ENCODE data around the gene PLCD1.

PLCD1 gene

GRCh38 chr3:37992271-37993066, 37.0 kb downstream of the PLCD1 start:
- peaks cover 21% of the 10 kb centered on the region for H3K4me1 ChIP-seq (ENCODE audit: insufficient read depth, low read length, poor library complexity, severe bottlenecking)
- H3F3A ChIP-seq (ENCODE audit: low read depth): no peaks in the 10 kb centered on the region
- H2AFZ ChIP-seq (ENCODE audit: low read length): no peak overlapping the region
- H4K20me1 ChIP-seq (ENCODE audit: insufficient read depth, low read length, poor library complexity, severe bottlenecking): no peaks in the 10 kb centered on the region
- no peaks in the 10 kb centered on the region for H3K9me2 ChIP-seq (replicated peaks; ENCODE audit: low read depth, low read length)
- no peaks in the 10 kb centered on the region for H3K9me3 ChIP-seq (ENCODE audit: insufficient read depth, low read depth, low read length)
- H3K79me2 ChIP-seq (ENCODE audit: insufficient read depth, low read length): peaks cover 17% of the 10 kb centered on the region
- H3K9ac ChIP-seq (ENCODE audit: low read depth, low read length, poor library complexity, severe bottlenecking): no peak overlapping the region
- TF ChIP-seq EZH2phosphoT487 (IDR thresholded peaks at IDR 0.05; ENCODE audit: borderline replicate concordance): no peak
- TF ChIP-seq CTCF (conservative IDR thresholded peaks at IDR 0.05; ENCODE audit: low read length): no peak
- H3K27me3 ChIP-seq (ENCODE audit: insufficient read depth, low read length, poor library complexity, severe bottlenecking): no peaks in the 10 kb centered on the region
- no peak overlapping the region for H3K4me3 ChIP-seq (ENCODE audit: low read length, poor library complexity, severe bottlenecking)
- no peaks in the 10 kb centered on the region for H3K36me3 ChIP-seq (ENCODE audit: insufficient read depth, low read length)
- H3K4me2 ChIP-seq (ENCODE audit: low read depth, low read length, poor library complexity, severe bottlenecking): no peak overlapping the region

GRCh38 chr3:37991823-37992222, 37.6 kb downstream of the PLCD1 start:
- TF ChIP-seq EZH2phosphoT487 (IDR thresholded peaks at IDR 0.05; ENCODE audit: borderline replicate concordance) (no peak), CTCF (conservative IDR thresholded peaks at IDR 0.05; ENCODE audit: low read length) (no peak)
- H3K4me1 ChIP-seq (ENCODE audit: insufficient read depth, low read length, poor library complexity, severe bottlenecking): peaks cover 21% of the 10 kb centered on the region
- no peaks in the 10 kb centered on the region for H3K9me3 ChIP-seq (ENCODE audit: insufficient read depth, low read depth, low read length)
- no peak overlapping the region for H2AFZ ChIP-seq (ENCODE audit: low read length)
- no peak overlapping the region for H3K4me2 ChIP-seq (ENCODE audit: low read depth, low read length, poor library complexity, severe bottlenecking)
- H3K79me2 ChIP-seq (ENCODE audit: insufficient read depth, low read length): peaks cover 17% of the 10 kb centered on the region
- no peaks in the 10 kb centered on the region for H3K9me2 ChIP-seq (replicated peaks; ENCODE audit: low read depth, low read length)
- no peaks in the 10 kb centered on the region for H3K27me3 ChIP-seq (ENCODE audit: insufficient read depth, low read length, poor library complexity, severe bottlenecking)
- no peaks in the 10 kb centered on the region for H3F3A ChIP-seq (ENCODE audit: low read depth)
- H4K20me1 ChIP-seq (ENCODE audit: insufficient read depth, low read length, poor library complexity, severe bottlenecking): no peaks in the 10 kb centered on the region
- H3K9ac ChIP-seq (ENCODE audit: low read depth, low read length, poor library complexity, severe bottlenecking): no peak overlapping the region
- no peak overlapping the region for H3K4me3 ChIP-seq (ENCODE audit: low read length, poor library complexity, severe bottlenecking)
- no peaks in the 10 kb centered on the region for H3K36me3 ChIP-seq (ENCODE audit: insufficient read depth, low read length)

- Histone ChIP-seq H3K36me3 (ENCODE audit: insufficient read depth, low read length) (no peaks in the 10 kb centered on the region), H3K9ac (ENCODE audit: low read depth, low read length, poor library complexity, severe bottlenecking) (no peak overlapping the region), H3K9me2 (replicated peaks; ENCODE audit: low read depth, low read length) (no peaks in the 10 kb centered on the region), H3K4me3 (ENCODE audit: low read length, poor library complexity, severe bottlenecking) (no peak overlapping the region), H3K9me3 (ENCODE audit: insufficient read depth, low read depth, low read length) (no peaks in the 10 kb centered on the region), H3K4me1 (ENCODE audit: insufficient read depth, low read length, poor library complexity, severe bottlenecking) (peaks cover 21% of the 10 kb centered on the region), H3K4me2 (ENCODE audit: low read depth, low read length, poor library complexity, severe bottlenecking) (no peak overlapping the region), H3K27me3 (ENCODE audit: insufficient read depth, low read length, poor library complexity, severe bottlenecking) (no peaks in the 10 kb centered on the region), H2AFZ (ENCODE audit: low read length) (no peak overlapping the region), H4K20me1 (ENCODE audit: insufficient read depth, low read length, poor library complexity, severe bottlenecking) (no peaks in the 10 kb centered on the region), H3K79me2 (ENCODE audit: insufficient read depth, low read length) (peaks cover 17% of the 10 kb centered on the region), H3F3A (ENCODE audit: low read depth) (no peaks in the 10 kb centered on the region)
- TF ChIP-seq EZH2phosphoT487 (IDR thresholded peaks at IDR 0.05; ENCODE audit: borderline replicate concordance) (no peak), CTCF (conservative IDR thresholded peaks at IDR 0.05; ENCODE audit: low read length) (no peak)
Observed at GRCh38 chr3:37991109-37991508, 38.3 kb downstream of the PLCD1 start.
